OCI-LY1 (cell line): ENCODE data around the gene SGO2.

Experiments
- H2AFZ ChIP-seq: fragments of 200-600 bp; sonication (generic), shearing (Covaris generic); 2 replicates; pipeline ENCODE4 v1.6.0; 2014; ENCODE audit warnings: antibody characterized with exemption, mild to moderate bottlenecking, low read length
- H3F3A ChIP-seq: fragments of 200-600 bp; sonication (generic), shearing (Covaris generic); 2 replicates; pipeline ENCODE4 v1.6.0; 2014; ENCODE audit warnings: mild to moderate bottlenecking, antibody characterized with exemption, low read length, moderate library complexity; ENCODE audit not compliant: insufficient read depth
- H3K27ac ChIP-seq: fragments of 200-600 bp; sonication (generic); 2 replicates; pipeline ENCODE4 v1.5.1; 2014; ENCODE audit warnings: low read length, mixed run types, mild to moderate bottlenecking, low read depth; ENCODE audit not compliant: poor library complexity, severe bottlenecking
- H3K27me3 ChIP-seq: fragments of 200-600 bp; sonication (generic); 2 replicates; pipeline ENCODE4 v1.6.0; 2014; ENCODE audit warnings: antibody characterized with exemption, mild to moderate bottlenecking, low read length, moderate library complexity; ENCODE audit not compliant: insufficient read depth
- H3K36me3 ChIP-seq: fragments of 200-600 bp; sonication (generic); 2 replicates; pipeline ENCODE4 v1.6.1; 2014; ENCODE audit warnings: mild to moderate bottlenecking, antibody characterized with exemption, low read length, moderate library complexity, mixed read lengths; ENCODE audit not compliant: insufficient read depth
- H3K4me1 ChIP-seq: fragments of 200-600 bp; sonication (generic); 2 replicates; pipeline ENCODE4 v1.5.1; 2014; ENCODE audit warnings: mild to moderate bottlenecking, low read length, moderate library complexity; ENCODE audit not compliant: insufficient read depth, severe bottlenecking
- H3K4me2 ChIP-seq: fragments of 200-600 bp; sonication (generic), shearing (Covaris generic); 2 replicates; pipeline ENCODE4 v1.6.1; 2014; ENCODE audit warnings: low read length
- H3K4me3 ChIP-seq: fragments of 200-600 bp; sonication (generic); 2 replicates; pipeline ENCODE4 v1.5.1; 2014; ENCODE audit warnings: low read length, low read depth, mild to moderate bottlenecking, mixed read lengths; ENCODE audit not compliant: poor library complexity, severe bottlenecking
- H3K79me2 ChIP-seq: fragments of 200-600 bp; shearing (Covaris generic); 2 replicates; pipeline ENCODE4 v1.6.1; 2016; ENCODE audit warnings: mixed run types, low read length, mixed read lengths; ENCODE audit not compliant: insufficient read depth
- H3K9ac ChIP-seq: fragments of 200-600 bp; sonication (generic), shearing (Covaris generic); 2 replicates; pipeline ENCODE4 v1.6.1; 2014; ENCODE audit warnings: mild to moderate bottlenecking, low read length, mixed read lengths
- H3K9me2 ChIP-seq: fragments of 200-600 bp; sonication (generic), shearing (Covaris generic); 2 replicates; pipeline ENCODE4 v1.6.1; 2014; ENCODE audit warnings: low read depth, mild to moderate bottlenecking, low read length, mixed read lengths
- H3K9me3 ChIP-seq: fragments of 200-600 bp; shearing (Covaris generic); 2 replicates; pipeline ENCODE4 v1.6.1; 2014; ENCODE audit warnings: low read length, mixed read lengths
- H4K20me1 ChIP-seq: fragments of 200-600 bp; sonication (generic), shearing (Covaris generic); 2 replicates; pipeline ENCODE4 v1.6.0; 2016; ENCODE audit warnings: mild to moderate bottlenecking, low read length; ENCODE audit not compliant: insufficient read depth
- CTCF ChIP-seq: fragments of 200-600 bp; sonication (generic), shearing (Covaris generic); IDR thresholded peaks from 2 replicates; pipeline ENCODE4 v1.5.1; 2017; ENCODE audit warnings: mild to moderate bottlenecking, antibody characterized with exemption, low read length, moderate library complexity, mixed read lengths
- EZH2 ChIP-seq: fragments of 200-600 bp; sonication (generic), shearing (Covaris generic); IDR thresholded peaks from 2 replicates; pipeline ENCODE4 v1.8.0; 2017; ENCODE audit warnings: borderline replicate concordance, mixed run types, mild to moderate bottlenecking, antibody characterized with exemption, low read length, moderate library complexity, mixed read lengths

The SGO2 gene

GRCh38 chr2:200567932-200568331 is 41.9 kb downstream of the SGO2 start:
- Histone ChIP-seq H3K27ac (no peak overlapping the region), H3K4me1 (no peaks in the 10 kb centered on the region), H2AFZ (no peak overlapping the region), H3K4me2 (no peak overlapping the region), H3K4me3 (no peak overlapping the region), H4K20me1 (no peaks in the 10 kb centered on the region), H3K9ac (no peak overlapping the region), H3K27me3 (no peaks in the 10 kb centered on the region), H3K36me3 (peaks cover 45% of the 10 kb centered on the region), H3K9me3 (no peaks in the 10 kb centered on the region), H3K9me2 (no peaks in the 10 kb centered on the region), H3F3A (no peaks in the 10 kb centered on the region), H3K79me2 (no peaks in the 10 kb centered on the region)
- no peak for TF ChIP-seq CTCF
- TF ChIP-seq EZH2 = no peak

DNA sequence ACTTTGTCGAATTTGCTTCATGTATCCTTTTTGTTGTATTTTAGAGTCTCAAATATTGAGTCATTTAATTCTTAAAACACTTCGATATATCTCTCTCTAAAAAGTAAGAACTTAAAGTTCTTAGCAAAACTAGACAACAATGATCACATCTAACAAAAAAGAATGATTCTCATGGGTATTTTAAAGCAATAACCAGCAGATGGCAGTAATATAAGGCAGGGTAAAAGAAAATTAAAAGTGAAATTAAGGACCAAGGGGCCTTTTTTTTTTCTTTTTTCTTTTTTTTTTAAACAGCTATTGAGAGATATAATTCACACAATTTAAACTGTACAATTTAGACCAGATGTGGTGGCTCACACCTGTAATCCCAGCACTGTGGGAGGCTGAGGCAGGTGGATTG is 50.0 kb downstream of the SGO2 start:
- Histone ChIP-seq H3K4me1 (no peaks in the 10 kb centered on the region), H3K4me3 (no peak overlapping the region), H2AFZ (no peak overlapping the region), H3K27me3 (no peaks in the 10 kb centered on the region), H3F3A (no peaks in the 10 kb centered on the region), H3K9ac (no peak overlapping the region), H3K9me2 (no peaks in the 10 kb centered on the region), H4K20me1 (no peaks in the 10 kb centered on the region), H3K9me3 (no peaks in the 10 kb centered on the region), H3K27ac (peak overlapping the region; percentile 6), H3K79me2 (no peaks in the 10 kb centered on the region), H3K36me3 (peaks cover 62% of the 10 kb centered on the region), H3K4me2 (no peak overlapping the region)
- TF ChIP-seq EZH2 (no peak), CTCF (peak; percentile 57)

DNA sequence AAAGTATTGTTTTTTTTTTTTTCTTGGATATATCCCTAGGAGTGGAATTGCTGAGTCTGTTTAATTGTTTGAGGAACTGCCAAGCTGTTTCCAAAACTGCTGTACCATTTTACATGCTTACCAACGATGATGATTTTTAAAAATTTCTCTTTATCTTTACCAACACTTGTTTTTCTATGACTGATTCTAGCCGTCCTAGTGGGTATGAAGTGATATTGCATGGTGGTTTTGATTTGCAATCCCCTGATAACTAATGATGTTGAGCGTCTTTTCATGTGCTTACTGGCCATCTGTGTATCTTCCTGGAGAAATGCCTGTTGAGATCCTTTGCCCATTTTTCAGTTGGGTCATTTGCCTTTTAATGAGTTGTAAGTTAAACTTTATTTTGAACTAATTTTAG is 51.0 kb downstream of the SGO2 start:
- TF ChIP-seq EZH2 = no peak
- no peak for TF ChIP-seq CTCF
- H3K27ac ChIP-seq = no peak overlapping the region
- H3K4me2 ChIP-seq = no peak overlapping the region
- no peaks in the 10 kb centered on the region for H4K20me1 ChIP-seq
- H3K4me3 ChIP-seq = no peak overlapping the region
- no peaks in the 10 kb centered on the region for H3K27me3 ChIP-seq
- no peaks in the 10 kb centered on the region for H3K9me3 ChIP-seq
- H3K9me2 ChIP-seq = no peaks in the 10 kb centered on the region
- H3F3A ChIP-seq = no peaks in the 10 kb centered on the region
- peaks cover 52% of the 10 kb centered on the region for H3K36me3 ChIP-seq
- peaks cover 5% of the 10 kb centered on the region for H3K4me1 ChIP-seq
- no peaks in the 10 kb centered on the region for H3K79me2 ChIP-seq
- H3K9ac ChIP-seq = no peak overlapping the region
- H2AFZ ChIP-seq = no peak overlapping the region
